Panc1 (cell line): ENCODE results near the gene IFFO2. TPM values are rescaled to one million over a fixed set of nuclear protein-coding genes. Genes with fewer than 3 reads are reported as not detected.

ENCODE experiments used
- ATAC-seq: fragments of 200-7000 bp; cut with Tn5 transposase; 2 replicates; pipeline ENCODE4 v1.9.1; 2020; ENCODE audit warnings: mild to moderate bottlenecking, moderate library complexity
- BruUV-seq: library from RNA; stranded (reverse); fragments of 400-500 nt; replicated peaks from 2 replicates; lab custom pipeline; 2021; lab: Mats Ljungman, UMichigan
- CTCF ChIA-PET: fragments of 300-600 bp; sonication (Branson Sonifier 250); formaldehyde crosslinking; loops from one replicate; lab custom pipeline; 2022; ENCODE audit warnings: antibody characterized with exemption; lab: Charles Lee
- POLR2A ChIA-PET: fragments of 300-600 bp; sonication (Branson Sonifier 250); formaldehyde crosslinking; loops from one replicate; lab custom pipeline; 2022; ENCODE audit warnings: antibody characterized with exemption; lab: Charles Lee
- DNase-seq: peaks from one replicate; pipeline ENCODE4 v3.0.0-alpha.2; 2010; ENCODE audit warnings: low read depth, low spot score
- H3K27ac ChIP-seq: 2 replicates; pipeline ENCODE4 v1.5.1; 2011; ENCODE audit warnings: mild to moderate bottlenecking, low read length, inconsistent platforms
- H3K27me3 ChIP-seq: fragments of 200-500 bp; sonication (Bioruptor generic); 2 replicates; pipeline ENCODE4 v1.6.0; 2014; ENCODE audit warnings: low read length, inconsistent platforms; ENCODE audit not compliant: control insufficient read depth, insufficient read depth
- H3K36me3 ChIP-seq: fragments of 200-500 bp; sonication (Bioruptor generic); 2 replicates; pipeline ENCODE4 v1.5.1; 2014; ENCODE audit warnings: inconsistent platforms, mild to moderate bottlenecking, low read length, moderate library complexity; ENCODE audit not compliant: control insufficient read depth, insufficient read depth
- H3K4me1 ChIP-seq: 2 replicates; pipeline ENCODE4 v1.5.1; 2011; ENCODE audit warnings: inconsistent platforms, mild to moderate bottlenecking, low read length, moderate library complexity; ENCODE audit not compliant: control insufficient read depth, insufficient read depth
- H3K4me3 ChIP-seq, 2 experiments: 2 replicates each; pipeline ENCODE4 v1.5.1; 2011 to 2012; ENCODE audit warnings: low read depth in 2 of 2, low read length in 2 of 2, mild to moderate bottlenecking in 2 of 2, inconsistent platforms in 1 of 2, moderate library complexity in 1 of 2
- H3K9me3 ChIP-seq: fragments of 200-500 bp; sonication (Bioruptor generic); 2 replicates; pipeline ENCODE4 v1.5.1; 2014; ENCODE audit warnings: low read depth, mild to moderate bottlenecking, inconsistent platforms, low read length, moderate library complexity; ENCODE audit not compliant: control insufficient read depth, insufficient read depth
- POLR2AphosphoS5 ChIP-seq: IDR thresholded peaks from 2 replicates; pipeline ENCODE4 v1.6.1; 2012; ENCODE audit warnings: mild to moderate bottlenecking, low read depth, low read length, moderate library complexity
- SIN3A ChIP-seq: IDR thresholded peaks from 2 replicates; pipeline ENCODE4 v1.6.1; 2012; ENCODE audit warnings: low read depth, mild to moderate bottlenecking, low read length, moderate library complexity, borderline replicate concordance; ENCODE audit not compliant: insufficient read depth
- TCF7L2 ChIP-seq: IDR thresholded peaks from 2 replicates; pipeline ENCODE4 v1.6.1; 2011; ENCODE audit warnings: mild to moderate bottlenecking, low read depth, low read length, inconsistent platforms
- in situ Hi-C: cut with HindIII; loops from 2 replicates; pipeline ENCODE4 v1.10.0; 2016; ENCODE audit warnings: low sequenced_read_pairs, low pct_unique_long_range_greater_than_20kb
- intact Hi-C: fragments of 100-400 bp; cut with micrococcal nuclease; formaldehyde crosslinking; loops from one replicate; pipeline ENCODE4 v1.10.0; 2022; ENCODE audit not compliant: unreplicated experiment
- total RNA-seq: library from RNA; stranded (reverse); gene quantifications from one replicate; pipeline ENCODE4 v1.2.1, GENCODE V29; 2021; ENCODE audit not compliant: unreplicated experiment
- TF ChIP-seq, protein P1 (sequence below), 2 experiments: IDR thresholded peaks; 2 replicates each; pipeline ENCODE4 v1.6.1; 2011 to 2012; ENCODE audit warnings: low read depth in 2 of 2, control low read depth in 1 of 2, low read length in 1 of 2, mild to moderate bottlenecking in 1 of 2, moderate library complexity in 1 of 2; ENCODE audit not compliant: insufficient read depth in 1 of 2
- TF ChIP-seq, protein P2 (sequence below): fragments of 450-650 bp; IDR thresholded peaks from 2 replicates; pipeline ENCODE4 v1.5.1; 2017; ENCODE audit warnings: mild to moderate bottlenecking

The IFFO2 gene
- total RNA-seq, 1 experiment from 2014 or later, result 59.4 TPM

DNA sequence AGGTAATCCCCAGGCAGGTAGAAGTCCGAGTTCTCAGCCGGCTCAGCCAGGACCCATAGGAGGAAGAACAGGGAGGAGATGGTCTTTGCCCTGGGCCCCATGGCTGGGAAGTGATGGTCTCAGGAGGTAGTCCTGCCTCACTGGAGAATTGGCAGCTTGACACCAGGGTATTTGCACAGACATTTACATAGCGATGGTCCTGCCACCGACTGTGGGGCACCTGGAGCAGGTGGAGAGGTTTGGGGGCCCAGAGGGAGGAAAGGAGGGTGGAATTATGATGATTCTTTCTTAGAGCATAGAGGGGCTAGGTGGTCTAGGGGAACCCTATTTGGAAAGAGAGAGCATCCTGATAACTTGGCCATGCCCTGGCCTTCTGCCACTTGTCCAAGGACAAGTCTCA, 96.9 kb downstream of the IFFO2 start, which contains the start of gene TAS1R2:
Gene TAS1R2, minus strand, starts transcription at position 101 of the 400 bp plus-strand sequence. Its CDS starts 0 bp downstream, at position 101.
- TF ChIP-seq, protein P1, sequence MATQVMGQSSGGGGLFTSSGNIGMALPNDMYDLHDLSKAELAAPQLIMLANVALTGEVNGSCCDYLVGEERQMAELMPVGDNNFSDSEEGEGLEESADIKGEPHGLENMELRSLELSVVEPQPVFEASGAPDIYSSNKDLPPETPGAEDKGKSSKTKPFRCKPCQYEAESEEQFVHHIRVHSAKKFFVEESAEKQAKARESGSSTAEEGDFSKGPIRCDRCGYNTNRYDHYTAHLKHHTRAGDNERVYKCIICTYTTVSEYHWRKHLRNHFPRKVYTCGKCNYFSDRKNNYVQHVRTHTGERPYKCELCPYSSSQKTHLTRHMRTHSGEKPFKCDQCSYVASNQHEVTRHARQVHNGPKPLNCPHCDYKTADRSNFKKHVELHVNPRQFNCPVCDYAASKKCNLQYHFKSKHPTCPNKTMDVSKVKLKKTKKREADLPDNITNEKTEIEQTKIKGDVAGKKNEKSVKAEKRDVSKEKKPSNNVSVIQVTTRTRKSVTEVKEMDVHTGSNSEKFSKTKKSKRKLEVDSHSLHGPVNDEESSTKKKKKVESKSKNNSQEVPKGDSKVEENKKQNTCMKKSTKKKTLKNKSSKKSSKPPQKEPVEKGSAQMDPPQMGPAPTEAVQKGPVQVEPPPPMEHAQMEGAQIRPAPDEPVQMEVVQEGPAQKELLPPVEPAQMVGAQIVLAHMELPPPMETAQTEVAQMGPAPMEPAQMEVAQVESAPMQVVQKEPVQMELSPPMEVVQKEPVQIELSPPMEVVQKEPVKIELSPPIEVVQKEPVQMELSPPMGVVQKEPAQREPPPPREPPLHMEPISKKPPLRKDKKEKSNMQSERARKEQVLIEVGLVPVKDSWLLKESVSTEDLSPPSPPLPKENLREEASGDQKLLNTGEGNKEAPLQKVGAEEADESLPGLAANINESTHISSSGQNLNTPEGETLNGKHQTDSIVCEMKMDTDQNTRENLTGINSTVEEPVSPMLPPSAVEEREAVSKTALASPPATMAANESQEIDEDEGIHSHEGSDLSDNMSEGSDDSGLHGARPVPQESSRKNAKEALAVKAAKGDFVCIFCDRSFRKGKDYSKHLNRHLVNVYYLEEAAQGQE (IDR thresholded peaks at IDR 0.05; ENCODE audit: insufficient read depth in 1 of 2, low read depth in 2 of 2, low read length in 1 of 2), result no peak
- Histone ChIP-seq H3K4me1 (no peaks in the 10 kb centered on the region), H3K4me3 (no peak within 1 kb of the TSS), H3K9me3 (no peaks in the 10 kb centered on the region), H3K36me3 (no peaks in the 10 kb centered on the region), H3K27me3 (peaks cover 7% of the 10 kb centered on the region; the same call in 1 of the 2 replicates), H3K27ac (no peak within 1 kb of the TSS)
- BruUV-seq, result no TSS peak
- no peak for DNase-seq
- ATAC-seq, result no peak
- in situ Hi-C loops, result no loop called here
- CTCF ChIA-PET, result no interaction called here
- intact Hi-C loops, result no loop called here
- POLR2A ChIA-PET, result no interaction called here

DNA sequence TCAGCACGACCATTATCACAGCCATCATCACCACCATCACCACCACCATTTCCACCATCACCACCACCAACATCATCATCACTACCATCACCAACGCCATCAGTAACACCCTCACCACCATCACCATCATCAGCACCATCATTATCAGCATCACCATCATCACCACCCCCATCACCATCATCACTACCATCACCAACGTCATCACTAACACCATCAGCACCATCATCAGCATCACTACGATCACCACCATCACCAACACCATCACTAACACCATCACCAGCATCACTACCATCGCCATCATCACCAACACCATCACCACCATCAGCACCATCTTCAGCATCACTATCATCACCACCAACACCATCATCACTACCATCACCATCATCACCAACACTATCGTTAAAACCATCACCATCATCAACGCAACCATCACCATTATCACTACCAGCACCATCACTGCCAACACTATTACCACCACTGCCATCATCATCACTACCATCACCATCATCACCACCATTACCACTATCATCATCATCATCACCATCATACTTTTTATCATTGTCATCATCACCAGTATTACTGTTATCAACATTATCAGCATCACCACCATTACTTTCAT, 98.3 kb downstream of the IFFO2 start:
- DNase-seq, result no peak
- POLR2A ChIA-PET, result no interaction called here
- BruUV-seq, result no TSS peak
- TF ChIP-seq TCF7L2 (no peak), SIN3A (no peak), POLR2AphosphoS5 (no peak)
- H3K9me3 ChIP-seq, result no peaks in the 10 kb centered on the region
- H3K36me3 ChIP-seq, result no peaks in the 10 kb centered on the region
- no peak overlapping the region for H3K4me3 ChIP-seq
- H3K27me3 ChIP-seq, result peaks cover 9% of the 10 kb centered on the region; the same call in 1 of the 2 replicates
- intact Hi-C loops (no loop called here), in situ Hi-C loops (no loop called here)
- H3K4me1 ChIP-seq, result no peaks in the 10 kb centered on the region
- no peak overlapping the region for H3K27ac ChIP-seq
- no peak for ATAC-seq
- CTCF ChIA-PET, result no interaction called here

DNA sequence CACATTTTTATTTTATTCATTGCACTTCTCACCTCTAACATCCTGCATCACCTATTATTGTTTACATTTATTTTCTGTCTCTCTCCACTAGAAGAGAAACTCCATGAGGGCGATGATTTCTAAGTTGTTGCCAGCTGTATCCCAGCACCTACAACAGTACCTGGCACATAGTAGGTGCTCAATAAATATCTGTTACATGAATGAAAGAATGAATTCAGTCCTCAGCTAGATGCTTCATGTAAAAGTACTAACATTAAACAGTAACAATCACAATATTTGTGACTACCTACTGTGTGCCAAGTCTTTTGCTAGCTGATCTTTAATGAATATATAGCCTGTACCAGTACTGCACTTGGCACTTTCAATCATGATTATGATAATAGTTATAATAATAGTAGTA, 100.0 kb downstream of the IFFO2 start:
- DNase-seq (no peak), ATAC-seq (no peak)
- CTCF ChIA-PET, result no interaction called here
- H3K4me3 ChIP-seq, result no peak overlapping the region
- no peaks in the 10 kb centered on the region for H3K36me3 ChIP-seq
- no peak for TF ChIP-seq SIN3A
- no peak for TF ChIP-seq TCF7L2
- TF ChIP-seq, protein P2, sequence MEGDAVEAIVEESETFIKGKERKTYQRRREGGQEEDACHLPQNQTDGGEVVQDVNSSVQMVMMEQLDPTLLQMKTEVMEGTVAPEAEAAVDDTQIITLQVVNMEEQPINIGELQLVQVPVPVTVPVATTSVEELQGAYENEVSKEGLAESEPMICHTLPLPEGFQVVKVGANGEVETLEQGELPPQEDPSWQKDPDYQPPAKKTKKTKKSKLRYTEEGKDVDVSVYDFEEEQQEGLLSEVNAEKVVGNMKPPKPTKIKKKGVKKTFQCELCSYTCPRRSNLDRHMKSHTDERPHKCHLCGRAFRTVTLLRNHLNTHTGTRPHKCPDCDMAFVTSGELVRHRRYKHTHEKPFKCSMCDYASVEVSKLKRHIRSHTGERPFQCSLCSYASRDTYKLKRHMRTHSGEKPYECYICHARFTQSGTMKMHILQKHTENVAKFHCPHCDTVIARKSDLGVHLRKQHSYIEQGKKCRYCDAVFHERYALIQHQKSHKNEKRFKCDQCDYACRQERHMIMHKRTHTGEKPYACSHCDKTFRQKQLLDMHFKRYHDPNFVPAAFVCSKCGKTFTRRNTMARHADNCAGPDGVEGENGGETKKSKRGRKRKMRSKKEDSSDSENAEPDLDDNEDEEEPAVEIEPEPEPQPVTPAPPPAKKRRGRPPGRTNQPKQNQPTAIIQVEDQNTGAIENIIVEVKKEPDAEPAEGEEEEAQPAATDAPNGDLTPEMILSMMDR, result no peak
- no peak for TF ChIP-seq POLR2AphosphoS5
- TF ChIP-seq, protein P1 (IDR thresholded peaks at IDR 0.05; ENCODE audit: insufficient read depth in 1 of 2, low read depth in 2 of 2, low read length in 1 of 2), result no peak
- intact Hi-C loops (no loop called here), in situ Hi-C loops (no loop called here)
- no peak overlapping the region for H3K27ac ChIP-seq
- no peaks in the 10 kb centered on the region for H3K9me3 ChIP-seq
- BruUV-seq, result no TSS peak
- POLR2A ChIA-PET, result no interaction called here
- peaks cover 12% of the 10 kb centered on the region; the same call in 1 of the 2 replicates for H3K27me3 ChIP-seq
- H3K4me1 ChIP-seq, result no peaks in the 10 kb centered on the region
